Adrenal gland (tissue), 5 donors: Measurements from ENCODE around the gene TRABD2A.

ENCODE experiments used
- POLR2A ChIP-seq, 2 donors: fragments of 450-650 bp; IDR thresholded peaks; one replicate each; pipeline ENCODE4 v1.6.1; 2017; ENCODE audit warnings: antibody characterized with exemption in 2 of 2, mild to moderate bottlenecking in 2 of 2, moderate library complexity in 1 of 2
- TF ChIP-seq, protein P1 (sequence below), 6 experiments: fragments of 450-650 bp in 4 of 6; fragments of 200-600 bp in 2 of 6; sonication (generic) in 1 of 6; IDR thresholded peaks; 1 replicate in 5 of 6; 2 replicates in 1 of 6; pipeline versions ENCODE4 v1.5.1 to v1.8.0; 2016 to 2021; ENCODE audit warnings: antibody characterized with exemption in 6 of 6, mild to moderate bottlenecking in 2 of 6, moderate library complexity in 1 of 6
- donor health status: DM: no; HTN: no; CAD: no.

DNA sequence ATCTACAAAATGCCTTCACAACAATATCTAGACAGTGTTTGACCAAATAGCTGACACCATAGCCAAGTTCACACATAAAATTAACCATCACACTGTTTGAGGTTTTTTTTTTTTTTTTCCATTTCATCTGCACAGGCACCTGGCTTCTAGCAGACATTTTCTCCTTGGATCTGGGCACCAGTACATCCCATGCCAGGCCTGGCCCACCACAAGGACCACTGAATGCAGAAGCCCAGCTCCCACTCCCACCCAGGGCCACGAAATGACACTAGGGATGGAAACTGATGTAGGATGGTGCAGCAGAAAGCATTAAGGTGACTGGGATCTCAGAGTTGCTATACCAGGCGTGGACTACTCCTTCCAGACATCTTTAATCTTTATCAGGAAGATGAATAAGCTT lies 37.5 kb upstream of the TRABD2A start:
- no peak for TF ChIP-seq POLR2A (IDR thresholded peaks at IDR 0.05)
- TF ChIP-seq, protein P1, sequence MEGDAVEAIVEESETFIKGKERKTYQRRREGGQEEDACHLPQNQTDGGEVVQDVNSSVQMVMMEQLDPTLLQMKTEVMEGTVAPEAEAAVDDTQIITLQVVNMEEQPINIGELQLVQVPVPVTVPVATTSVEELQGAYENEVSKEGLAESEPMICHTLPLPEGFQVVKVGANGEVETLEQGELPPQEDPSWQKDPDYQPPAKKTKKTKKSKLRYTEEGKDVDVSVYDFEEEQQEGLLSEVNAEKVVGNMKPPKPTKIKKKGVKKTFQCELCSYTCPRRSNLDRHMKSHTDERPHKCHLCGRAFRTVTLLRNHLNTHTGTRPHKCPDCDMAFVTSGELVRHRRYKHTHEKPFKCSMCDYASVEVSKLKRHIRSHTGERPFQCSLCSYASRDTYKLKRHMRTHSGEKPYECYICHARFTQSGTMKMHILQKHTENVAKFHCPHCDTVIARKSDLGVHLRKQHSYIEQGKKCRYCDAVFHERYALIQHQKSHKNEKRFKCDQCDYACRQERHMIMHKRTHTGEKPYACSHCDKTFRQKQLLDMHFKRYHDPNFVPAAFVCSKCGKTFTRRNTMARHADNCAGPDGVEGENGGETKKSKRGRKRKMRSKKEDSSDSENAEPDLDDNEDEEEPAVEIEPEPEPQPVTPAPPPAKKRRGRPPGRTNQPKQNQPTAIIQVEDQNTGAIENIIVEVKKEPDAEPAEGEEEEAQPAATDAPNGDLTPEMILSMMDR (IDR thresholded peaks at IDR 0.05): no peak
